Measurements from ENCODE around the gene CNTNAP5. TPM values are rescaled to one million over a fixed set of nuclear protein-coding genes. Genes with fewer than 3 reads are reported as not detected.

CNTNAP5 gene
- total RNA-seq, 2 donors from 2014 or later: not detected

GRCh38 chr2:124482551-124482950 is 457.5 kb downstream of the CNTNAP5 start:
- Histone ChIP-seq H3K27ac (no peak overlapping the region), H3K4me3 (no peak overlapping the region), H3K36me3 (no peaks in the 10 kb centered on the region), H3K9me3 (no peaks in the 10 kb centered on the region), H3K4me1 (ENCODE audit: control insufficient read depth in 1 of 2, low read depth in 2 of 2) (no peaks in the 10 kb centered on the region), H3K27me3 (replicated peaks; ENCODE audit: insufficient read depth) (no peaks in the 10 kb centered on the region)
- ATAC-seq (ENCODE audit: insufficient number of reproducible peaks, low FRiP score, low read depth) (no peak), DNase-seq (ENCODE audit: low spot score) (no peak)
- no peak for TF ChIP-seq CTCF (IDR thresholded peaks at IDR 0.05)

- no peak for TF ChIP-seq CTCF (IDR thresholded peaks at IDR 0.05)
- no peak overlapping the region for H3K27ac ChIP-seq
- H3K4me1 ChIP-seq (ENCODE audit: control insufficient read depth in 1 of 2, low read depth in 2 of 2): no peaks in the 10 kb centered on the region
- DNase-seq (ENCODE audit: low spot score) (no peak), ATAC-seq (ENCODE audit: insufficient number of reproducible peaks, low FRiP score, low read depth) (no peak)
- no peaks in the 10 kb centered on the region for H3K27me3 ChIP-seq (replicated peaks; ENCODE audit: insufficient read depth)
- H3K9me3 ChIP-seq: no peaks in the 10 kb centered on the region
- no peaks in the 10 kb centered on the region for H3K36me3 ChIP-seq
- H3K4me3 ChIP-seq: no peak overlapping the region
These were observed 460.6 kb downstream of the CNTNAP5 start for GRCh38 chr2:124485659-124486058.

GRCh38 chr2:124489686-124490085 is 464.6 kb downstream of the CNTNAP5 start:
- Histone ChIP-seq H3K36me3 (no peaks in the 10 kb centered on the region), H3K27ac (no peak overlapping the region), H3K27me3 (replicated peaks; ENCODE audit: insufficient read depth) (no peaks in the 10 kb centered on the region), H3K4me3 (no peak overlapping the region), H3K9me3 (no peaks in the 10 kb centered on the region), H3K4me1 (ENCODE audit: control insufficient read depth in 1 of 2, low read depth in 2 of 2) (no peaks in the 10 kb centered on the region)
- ATAC-seq (ENCODE audit: insufficient number of reproducible peaks, low FRiP score, low read depth): no peak
- TF ChIP-seq CTCF (IDR thresholded peaks at IDR 0.05): no peak
- DNase-seq (ENCODE audit: low spot score): no peak

- DNase-seq (ENCODE audit: low spot score) (no peak), ATAC-seq (ENCODE audit: insufficient number of reproducible peaks, low FRiP score, low read depth) (no peak)
These were observed 476.6 kb downstream of the CNTNAP5 start for GRCh38 chr2:124501575-124502152.

GRCh38 chr2:124514236-124514635 is 489.1 kb downstream of the CNTNAP5 start:
- H3K36me3 ChIP-seq: no peaks in the 10 kb centered on the region
- no peak overlapping the region for H3K4me3 ChIP-seq
- ATAC-seq (ENCODE audit: insufficient number of reproducible peaks, low FRiP score, low read depth) (no peak), DNase-seq (ENCODE audit: low spot score) (no peak)
- H3K27me3 ChIP-seq (replicated peaks; ENCODE audit: insufficient read depth): no peaks in the 10 kb centered on the region
- no peak overlapping the region for H3K27ac ChIP-seq
- no peaks in the 10 kb centered on the region for H3K9me3 ChIP-seq
- peaks cover 0 to under 1% of the 10 kb centered on the region in 2 donors for H3K4me1 ChIP-seq (ENCODE audit: control insufficient read depth in 1 of 2, low read depth in 2 of 2)
- TF ChIP-seq CTCF (IDR thresholded peaks at IDR 0.05): no peak

More at GRCh38 chr2:124501575-124502152, 476.6 kb downstream of the CNTNAP5 start:
- no peaks in the 10 kb centered on the region for H3K36me3 ChIP-seq
- no peaks in the 10 kb centered on the region for H3K4me1 ChIP-seq (ENCODE audit: control insufficient read depth in 1 of 2, low read depth in 2 of 2)
- H3K27me3 ChIP-seq (replicated peaks; ENCODE audit: insufficient read depth): no peaks in the 10 kb centered on the region
- H3K9me3 ChIP-seq: no peaks in the 10 kb centered on the region
- no peak for TF ChIP-seq CTCF (IDR thresholded peaks at IDR 0.05)
- no peak overlapping the region for H3K4me3 ChIP-seq
- H3K27ac ChIP-seq: no peak overlapping the region
